CD14-positive monocyte (primary cell): ENCODE measurements around the gene CLIC3. TPM values are rescaled to one million over a fixed set of nuclear protein-coding genes. Genes with fewer than 3 reads are reported as not detected.
A peak's percentile ranks its signal among the peaks of the same experiment; 100 is the strongest.

Experiments used
- DNase-seq, 3 donors: peaks; one replicate each; pipeline ENCODE4 v3.0.0-alpha.2; 2011 to 2022
- H2AFZ ChIP-seq: 2 replicates; pipeline ENCODE4 v1.6.0; 2012; ENCODE audit warnings: mild to moderate bottlenecking, low read depth, low read length, inconsistent platforms; ENCODE audit not compliant: insufficient read depth, poor library complexity, severe bottlenecking
- H3K27ac ChIP-seq, 2 donors: 1 replicate in 1 of 2; 2 replicates in 1 of 2; pipeline ENCODE4 v1.5.1; 2012 to 2013; ENCODE audit warnings: low read length in 2 of 2, control low read depth in 1 of 2, inconsistent platforms in 1 of 2, low read depth in 1 of 2, mild to moderate bottlenecking in 1 of 2
- H3K27me3 ChIP-seq, 2 donors: one replicate each; pipeline versions ENCODE4 v1.6.0 to v1.6.1; 2011 to 2013; ENCODE audit warnings: low read length in 2 of 2; ENCODE audit not compliant: control insufficient read depth in 2 of 2, insufficient read depth in 2 of 2
- H3K36me3 ChIP-seq, 2 donors: replicated peaks in 1 of 2; 1 replicate in 1 of 2; 2 replicates in 1 of 2; pipeline versions ENCODE4 v1.5.1 to v1.6.1; 2012 to 2013; ENCODE audit warnings: low read length in 2 of 2, control low read depth in 1 of 2, inconsistent platforms in 1 of 2, mild to moderate bottlenecking in 1 of 2; ENCODE audit not compliant: insufficient read depth in 2 of 2, control insufficient read depth in 1 of 2
- H3K4me1 ChIP-seq, 2 donors: 1 replicate in 1 of 2; 2 replicates in 1 of 2; pipeline versions ENCODE4 v1.5.1 to v1.6.1; 2012 to 2013; ENCODE audit warnings: low read length in 2 of 2, control low read depth in 1 of 2, inconsistent platforms in 1 of 2, mild to moderate bottlenecking in 1 of 2, moderate library complexity in 1 of 2; ENCODE audit not compliant: insufficient read depth in 2 of 2, control insufficient read depth in 1 of 2
- H3K4me2 ChIP-seq: replicated peaks from 2 replicates; pipeline ENCODE3; 2012; ENCODE audit warnings: low read length, moderate library complexity, mild to moderate bottlenecking; ENCODE audit not compliant: poor library complexity, severe bottlenecking; ENCODE audit errors: extremely low read depth
- H3K4me3 ChIP-seq, 3 experiments: fragments of 200-600 bp in 1 of 3; sonication (generic) in 1 of 3; replicated peaks in 1 of 3; 1 replicate in 2 of 3; 2 replicates in 1 of 3; pipeline ENCODE4 v1.5.1; 2011 to 2013; ENCODE audit warnings: low read length in 3 of 3, mild to moderate bottlenecking in 3 of 3, control low read depth in 2 of 3, low read depth in 2 of 3, inconsistent platforms in 1 of 3, moderate library complexity in 1 of 3
- H3K79me2 ChIP-seq: 2 replicates; pipeline ENCODE4 v1.6.0; 2012; ENCODE audit warnings: mild to moderate bottlenecking, control low read depth, inconsistent platforms, low read length, moderate library complexity; ENCODE audit not compliant: insufficient read depth
- H3K9ac ChIP-seq: 2 replicates; pipeline ENCODE4 v1.6.0; 2017; ENCODE audit warnings: low read length, mild to moderate bottlenecking; ENCODE audit not compliant: insufficient read depth, poor library complexity, severe bottlenecking
- H3K9me3 ChIP-seq, 2 donors: replicated peaks in 1 of 2; 1 replicate in 1 of 2; 2 replicates in 1 of 2; pipeline versions ENCODE4 v1.5.1 to v1.6.1; 2012 to 2013; ENCODE audit warnings: low read length in 2 of 2, control low read depth in 1 of 2; ENCODE audit not compliant: control insufficient read depth in 1 of 2, insufficient read depth in 1 of 2
- H4K20me1 ChIP-seq: 2 replicates; pipeline ENCODE4 v1.6.0; 2012; ENCODE audit warnings: mild to moderate bottlenecking, low read length, control low read depth, moderate library complexity; ENCODE audit not compliant: insufficient read depth
- H3K27ac Mint-ChIP-seq, 7 donors: one replicate each; pipeline ENCODE4 v1.8.0; 2020; ENCODE audit warnings: mild to moderate bottlenecking in 7 of 7, mixed read lengths in 7 of 7, moderate library complexity in 6 of 7, inconsistent platforms in 2 of 7
- H3K27me3 Mint-ChIP-seq, 3 donors: one replicate each; pipeline ENCODE4 v1.8.0; 2021 to 2022; ENCODE audit warnings: low read depth in 3 of 3, mild to moderate bottlenecking in 3 of 3, mixed read lengths in 3 of 3, moderate library complexity in 3 of 3, inconsistent platforms in 1 of 3
- H3K36me3 Mint-ChIP-seq, 2 donors: one replicate each; pipeline ENCODE4 v1.8.0; 2020; ENCODE audit warnings: mixed read lengths in 2 of 2, inconsistent platforms in 1 of 2, mild to moderate bottlenecking in 1 of 2
- H3K4me1 Mint-ChIP-seq: one replicate; pipeline ENCODE4 v1.8.0; 2020; ENCODE audit warnings: mild to moderate bottlenecking, mixed read lengths
- H3K4me3 Mint-ChIP-seq, 2 donors: one replicate each; pipeline ENCODE4 v1.8.0; 2020; ENCODE audit warnings: mild to moderate bottlenecking in 2 of 2, mixed read lengths in 2 of 2, moderate library complexity in 1 of 2
- H3K9me3 Mint-ChIP-seq, 7 donors: one replicate each; pipeline ENCODE4 v1.8.0; 2020 to 2022; ENCODE audit warnings: mixed read lengths in 7 of 7, mild to moderate bottlenecking in 6 of 7, moderate library complexity in 6 of 7, inconsistent platforms in 2 of 7
- WGBS: methylation state at CpG from one replicate; pipeline ENCODE4 v1.1.5; 2013; ENCODE audit warnings: missing lambda C conversion rate; ENCODE audit not compliant: insufficient coverage; 5-methylcytosine and 5-hydroxymethylcytosine counted together
- intact Hi-C, 2 donors: fragments of 100-400 bp; cut with micrococcal nuclease; formaldehyde crosslinking; loops; one replicate each; pipeline versions ENCODE4 v1.15.0 to v1.15.1; 2023
- polyA plus RNA-seq, 3 donors: library from polyadenylated mRNA; depleted of rRNA in 1 of 3; unstranded in 2 of 3; stranded (reverse) in 1 of 3; fragments of 300-500 nt in 2 of 3; fragments of >200 nt in 1 of 3; fragmentation: Illumina TruSeq in 2 of 3; gene quantifications; 1 replicate in 2 of 3; 2 replicates in 1 of 3; pipeline ENCODE4 v1.2.3, GENCODE V29; 2012 to 2021
- TF ChIP-seq, protein P1 (sequence below): fragments of 200-600 bp; IDR thresholded peaks from one replicate; pipeline ENCODE4 v1.8.0; 2022; ENCODE audit warnings: antibody characterized with exemption, mild to moderate bottlenecking

Gene CLIC3
- polyA plus RNA-seq, 3 donors: 0.29 to 0.51 TPM; not detected in 1

DNA sequence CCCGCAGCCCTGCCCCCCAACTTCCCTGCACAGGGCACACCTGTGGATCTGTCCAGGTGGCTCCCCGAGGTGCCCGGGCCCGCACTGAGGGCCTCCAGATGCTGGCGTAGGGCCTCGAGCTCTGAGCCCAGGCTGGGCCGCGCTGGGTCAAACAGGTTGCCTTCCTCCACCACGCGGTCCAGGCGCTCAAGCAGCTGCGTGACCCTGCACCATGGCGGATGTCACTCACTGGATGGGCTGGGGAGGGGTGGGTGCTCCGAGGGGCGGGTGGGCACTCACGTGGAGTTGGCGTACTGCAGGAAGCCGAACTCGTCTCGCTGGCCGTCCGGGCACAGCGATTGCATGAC lies 26.3 kb upstream of the CLIC3 start:
- Histone ChIP-seq H3K27me3 (no peaks in the 10 kb centered on the region), H3K4me2 (no peak overlapping the region), H3K4me3 (no peak overlapping the region), H3K9ac (no peak overlapping the region), H3K4me1 (peaks cover 8 to 19% of the 10 kb centered on the region in 2 donors), H3K79me2 (no peaks in the 10 kb centered on the region), H2AFZ (no peak overlapping the region), H3K27ac (no peak overlapping the region), H3K9me3 (no peaks in the 10 kb centered on the region), H3K36me3 (no peaks in the 10 kb centered on the region), H4K20me1 (no peaks in the 10 kb centered on the region)
- H3K4me3 Mint-ChIP-seq: no peak overlapping the region
- H3K27me3 Mint-ChIP-seq: peaks cover 4 to 7% (median 7%) of the 10 kb centered on the region in 3 donors
- peaks cover 0 to 6% of the 10 kb centered on the region in 2 donors for H3K36me3 Mint-ChIP-seq
- TF ChIP-seq, protein P1, sequence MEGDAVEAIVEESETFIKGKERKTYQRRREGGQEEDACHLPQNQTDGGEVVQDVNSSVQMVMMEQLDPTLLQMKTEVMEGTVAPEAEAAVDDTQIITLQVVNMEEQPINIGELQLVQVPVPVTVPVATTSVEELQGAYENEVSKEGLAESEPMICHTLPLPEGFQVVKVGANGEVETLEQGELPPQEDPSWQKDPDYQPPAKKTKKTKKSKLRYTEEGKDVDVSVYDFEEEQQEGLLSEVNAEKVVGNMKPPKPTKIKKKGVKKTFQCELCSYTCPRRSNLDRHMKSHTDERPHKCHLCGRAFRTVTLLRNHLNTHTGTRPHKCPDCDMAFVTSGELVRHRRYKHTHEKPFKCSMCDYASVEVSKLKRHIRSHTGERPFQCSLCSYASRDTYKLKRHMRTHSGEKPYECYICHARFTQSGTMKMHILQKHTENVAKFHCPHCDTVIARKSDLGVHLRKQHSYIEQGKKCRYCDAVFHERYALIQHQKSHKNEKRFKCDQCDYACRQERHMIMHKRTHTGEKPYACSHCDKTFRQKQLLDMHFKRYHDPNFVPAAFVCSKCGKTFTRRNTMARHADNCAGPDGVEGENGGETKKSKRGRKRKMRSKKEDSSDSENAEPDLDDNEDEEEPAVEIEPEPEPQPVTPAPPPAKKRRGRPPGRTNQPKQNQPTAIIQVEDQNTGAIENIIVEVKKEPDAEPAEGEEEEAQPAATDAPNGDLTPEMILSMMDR: no peak
- peaks cover 0 to 5% (median 2%) of the 10 kb centered on the region in 7 donors for H3K9me3 Mint-ChIP-seq
- DNase-seq: no peak
- H3K27ac Mint-ChIP-seq: no peak overlapping the region
- H3K4me1 Mint-ChIP-seq: peaks cover 10% of the 10 kb centered on the region
- intact Hi-C loops: no loop called here
- 91% methylated on average over 15 of the region's 23 CpGs for WGBS

DNA sequence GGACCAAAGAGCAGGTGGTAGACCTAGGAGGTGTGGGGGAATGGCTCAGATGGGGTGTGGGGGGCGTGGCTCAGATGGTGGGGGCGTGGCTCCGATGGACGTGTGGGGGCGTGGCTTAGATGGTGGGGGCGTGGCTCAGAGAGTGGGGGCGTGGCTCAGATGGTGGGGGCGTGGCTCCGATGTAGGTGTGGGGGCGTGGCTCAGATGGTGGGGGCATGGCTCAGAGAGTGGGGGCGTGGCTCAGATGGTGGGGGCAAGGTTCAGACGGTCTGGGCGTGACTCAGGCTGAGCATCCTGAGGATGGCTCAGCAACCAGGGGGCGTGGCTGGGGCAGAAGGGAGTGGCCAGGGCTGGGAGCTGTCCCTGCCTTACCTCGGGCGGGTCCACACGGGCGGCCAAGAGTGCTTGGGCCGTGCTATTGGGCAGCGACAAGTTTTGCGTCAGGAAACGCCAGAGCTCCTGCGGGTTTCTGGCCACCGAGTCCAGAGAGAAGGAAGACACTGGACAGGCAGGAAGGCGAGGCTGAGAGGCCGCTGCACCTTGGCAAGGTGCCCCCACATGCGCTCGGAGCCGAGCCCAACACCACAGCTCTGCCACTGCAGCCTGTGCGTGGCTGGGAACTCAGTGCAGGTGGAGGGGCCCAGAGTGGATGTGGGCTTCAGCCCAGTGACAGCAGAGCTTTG lies 25.8 kb upstream of the CLIC3 start:
- H3K4me2 ChIP-seq: no peak overlapping the region
- WGBS: 77% methylated on average over 22 of the region's 30 CpGs
- no peak overlapping the region for H2AFZ ChIP-seq
- H3K9me3 Mint-ChIP-seq: peaks cover 0 to 5% (median 3%) of the 10 kb centered on the region in 7 donors
- H3K79me2 ChIP-seq: no peaks in the 10 kb centered on the region
- H3K36me3 ChIP-seq: no peaks in the 10 kb centered on the region
- peaks cover 4 to 14% of the 10 kb centered on the region in 2 donors for H3K4me1 ChIP-seq
- H3K9ac ChIP-seq: no peak overlapping the region
- no peaks in the 10 kb centered on the region for H3K9me3 ChIP-seq
- H3K36me3 Mint-ChIP-seq: peaks cover 0 to 6% of the 10 kb centered on the region in 2 donors
- intact Hi-C loops: no loop called here
- no peaks in the 10 kb centered on the region for H3K27me3 ChIP-seq
- TF ChIP-seq, protein P1: no peak
- H3K27ac ChIP-seq: no peak overlapping the region
- H3K27ac Mint-ChIP-seq: peak overlapping the region in 3 of 7 donors; percentile 57 to 79 (median 61)
- no peaks in the 10 kb centered on the region for H4K20me1 ChIP-seq
- peaks cover 6% of the 10 kb centered on the region for H3K4me1 Mint-ChIP-seq
- peak; percentile 75 to 89 (median 78) for DNase-seq
- H3K4me3 ChIP-seq: no peak overlapping the region
- H3K4me3 Mint-ChIP-seq: no peak overlapping the region
- H3K27me3 Mint-ChIP-seq: peaks cover 2 to 5% (median 4%) of the 10 kb centered on the region in 3 donors
